GM21447 (cell line): ENCODE measurements around the gene KLF16.
A peak's percentile ranks its signal among the peaks of the same experiment; 100 is the strongest.

ENCODE experiments used
- ATAC-seq: cut with Tn5 transposase; IDR thresholded peaks from one replicate; pipeline ENCODE4 v1.9.1; 2021; ENCODE audit not compliant: unreplicated experiment

Gene KLF16

DNA sequence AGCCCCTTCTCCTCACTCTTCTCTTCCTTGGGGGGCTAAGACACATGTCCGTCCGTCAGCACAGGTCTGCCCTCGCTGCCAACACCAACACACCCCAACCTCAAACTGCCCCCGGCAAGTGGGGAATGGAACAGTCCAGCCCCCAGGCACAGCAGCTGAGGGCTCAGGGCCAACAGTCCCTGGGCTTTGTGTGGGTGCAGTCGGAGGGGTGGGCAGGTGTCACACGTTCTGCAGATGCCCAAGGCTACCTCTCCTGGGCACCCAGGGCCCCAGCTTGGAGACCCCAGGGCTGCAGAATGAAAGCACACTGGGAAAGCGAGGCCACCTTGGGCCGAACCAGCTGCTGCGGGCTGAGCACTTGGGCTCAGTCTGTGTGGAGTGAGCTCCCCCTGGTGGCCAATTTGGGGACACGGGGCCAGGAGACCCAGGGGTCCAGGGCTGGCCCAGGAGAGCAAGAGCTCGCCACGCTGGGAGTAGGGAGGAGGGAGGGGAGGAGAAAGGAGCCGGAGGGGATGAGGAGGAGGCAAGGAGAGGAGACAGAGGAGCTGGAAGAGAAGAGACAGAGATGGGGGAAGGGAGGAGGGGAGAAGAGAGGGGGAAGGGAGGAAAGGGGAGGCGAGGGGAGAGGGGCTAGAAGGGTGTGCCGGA, 37.3 kb downstream of the KLF16 start:
- ATAC-seq = no peak

DNA sequence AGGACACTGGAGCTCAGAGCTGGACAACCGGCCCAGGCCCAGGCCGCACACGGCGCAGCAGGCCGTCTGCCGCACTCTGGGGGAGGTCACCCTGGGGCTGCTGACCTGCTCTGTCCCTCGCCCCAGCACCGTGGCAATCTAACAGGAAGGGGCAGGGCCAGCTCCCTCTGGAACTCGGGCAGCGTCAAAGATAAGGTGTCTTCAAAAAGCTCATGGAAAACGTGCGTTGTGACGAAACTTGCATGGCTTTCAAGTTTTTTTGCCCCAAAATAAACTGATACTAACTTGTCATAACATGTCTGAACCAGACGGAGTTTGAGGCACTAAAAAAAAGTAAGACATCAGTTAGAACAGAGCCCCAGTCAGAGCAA, 39.1 kb downstream of the KLF16 start:
- no peak for ATAC-seq

GRCh38 chr19:1823539-1824251, 39.7 kb downstream of the KLF16 start:
- no peak for ATAC-seq

DNA sequence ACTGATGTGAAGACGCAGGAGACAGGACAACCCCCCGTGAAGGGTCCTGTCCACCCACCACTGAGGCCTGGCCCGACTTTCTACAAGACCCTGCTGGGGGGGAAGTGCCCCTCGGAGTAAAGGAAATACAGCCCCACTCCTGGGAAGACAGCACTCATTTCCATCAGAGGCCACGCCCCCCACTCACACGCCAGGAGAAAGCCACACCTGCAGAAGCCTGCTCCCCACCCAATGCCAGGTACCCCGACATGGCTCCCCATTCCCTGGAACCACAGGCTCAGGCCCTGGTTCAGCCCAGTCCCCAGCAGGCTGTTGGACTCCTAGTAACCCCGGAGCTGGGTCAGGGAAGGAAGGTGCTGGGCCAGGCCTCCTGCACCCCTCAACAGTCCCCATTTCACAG, 40.4 kb downstream of the KLF16 start:
- ATAC-seq = no peak

DNA sequence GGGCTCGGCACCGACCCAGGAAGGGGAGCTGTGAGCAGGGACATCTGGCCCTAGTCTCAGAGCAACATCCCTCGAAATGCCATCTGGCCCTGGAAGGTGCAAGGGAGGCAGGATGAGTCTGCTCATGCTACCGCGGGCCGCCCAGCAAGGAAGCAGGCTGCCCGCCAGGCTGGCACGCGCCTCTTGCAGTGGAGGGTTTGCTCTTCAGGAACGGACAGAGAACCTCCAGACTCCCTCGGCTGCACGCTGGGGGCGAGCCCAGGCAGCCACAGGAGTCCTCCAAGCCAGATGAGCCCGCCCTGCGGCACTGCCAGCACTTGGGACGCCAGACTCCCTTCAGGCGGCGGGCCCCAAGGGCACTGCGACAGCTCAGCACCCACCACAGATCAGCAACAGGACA, 41.2 kb downstream of the KLF16 start:
- no peak for ATAC-seq

- no peak for ATAC-seq
These were observed 43.8 kb downstream of the KLF16 start for GRCh38 chr19:1819341-1820255.

GRCh38 chr19:1818549-1819195, 44.7 kb downstream of the KLF16 start:
- no peak for ATAC-seq

GRCh38 chr19:1817553-1818179, 45.7 kb downstream of the KLF16 start:
- ATAC-seq = no peak

DNA sequence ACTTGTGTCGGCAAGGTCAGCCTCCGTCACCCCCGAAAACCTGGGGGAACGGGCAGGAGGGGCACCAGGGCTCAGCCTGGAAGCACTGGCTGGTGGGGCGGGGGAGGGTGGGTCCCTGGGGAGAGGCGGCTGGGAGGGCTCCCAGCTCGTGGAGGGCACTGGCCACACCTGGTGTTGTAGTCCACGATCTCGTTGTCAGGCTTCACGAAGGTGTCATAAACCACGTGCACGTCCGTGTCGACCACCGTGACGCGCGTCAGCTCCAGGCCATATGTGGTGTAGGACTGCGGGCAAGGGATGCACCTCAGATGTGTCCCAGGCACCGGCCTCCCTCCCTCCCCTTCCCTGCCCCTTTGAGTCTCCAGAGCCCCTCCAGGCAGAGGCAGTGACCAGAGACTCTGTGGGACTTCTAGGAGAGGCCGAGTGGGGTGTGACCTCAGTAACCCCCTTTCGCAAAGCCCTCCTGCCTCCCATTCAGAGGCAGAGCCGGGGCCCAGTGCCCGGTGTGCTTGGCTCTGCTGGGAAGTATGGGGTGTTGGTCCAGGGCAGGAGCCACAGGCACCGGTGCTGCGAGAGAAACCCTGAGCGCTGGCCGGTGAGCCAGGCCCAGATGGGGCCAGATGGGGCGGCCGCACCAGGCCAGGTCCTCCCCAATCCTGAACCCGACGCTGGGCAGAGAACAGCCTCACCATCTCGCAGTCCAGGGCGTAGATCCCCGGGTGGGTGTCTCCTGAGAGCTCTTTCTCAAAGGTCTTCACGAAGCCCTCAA, 46.7 kb downstream of the KLF16 start:
- no peak for ATAC-seq

- no peak for ATAC-seq
These were observed 47.5 kb downstream of the KLF16 start for GRCh38 chr19:1815605-1816529.

DNA sequence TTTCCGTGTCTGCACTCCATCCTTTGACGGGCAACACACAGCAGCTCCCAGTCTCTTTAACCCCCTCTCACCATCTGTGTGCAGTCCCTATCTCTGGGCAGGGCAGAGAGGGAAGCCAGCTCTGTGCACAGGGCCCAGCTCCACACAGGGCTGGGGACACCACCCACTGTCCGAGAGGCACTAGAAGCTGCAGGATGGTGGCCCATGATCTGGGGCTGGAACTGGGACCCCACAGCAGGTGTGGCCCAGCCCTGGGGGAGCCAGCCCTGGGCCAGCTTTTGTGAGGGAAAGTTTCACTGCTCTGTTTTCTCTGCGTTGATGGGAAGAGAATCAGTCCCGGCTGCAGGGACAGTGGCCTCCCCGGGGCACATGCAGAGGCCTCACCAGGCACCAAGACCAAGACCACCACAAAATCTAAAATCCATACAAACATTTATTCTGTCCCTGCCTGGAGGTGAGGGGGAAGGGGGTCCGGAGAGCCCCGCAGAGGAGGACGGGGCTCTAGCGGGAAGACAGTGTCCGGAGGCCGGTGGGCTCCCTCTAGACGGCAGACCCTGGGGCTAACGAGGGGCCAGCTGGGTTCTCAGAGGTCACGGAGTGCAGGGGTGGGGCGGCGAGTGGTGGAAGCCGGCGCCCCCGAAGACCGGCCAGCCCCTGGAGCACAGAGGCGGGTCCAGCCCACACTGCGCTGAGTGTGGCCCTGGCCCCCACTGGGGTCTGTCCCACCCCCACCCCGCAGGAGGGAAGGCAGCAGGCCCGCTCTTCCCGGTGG, 48.4 kb downstream of the KLF16 start:
- ATAC-seq = no peak

GRCh38 chr19:1814391-1814790, 49.0 kb downstream of the KLF16 start:
- no peak for ATAC-seq

DNA sequence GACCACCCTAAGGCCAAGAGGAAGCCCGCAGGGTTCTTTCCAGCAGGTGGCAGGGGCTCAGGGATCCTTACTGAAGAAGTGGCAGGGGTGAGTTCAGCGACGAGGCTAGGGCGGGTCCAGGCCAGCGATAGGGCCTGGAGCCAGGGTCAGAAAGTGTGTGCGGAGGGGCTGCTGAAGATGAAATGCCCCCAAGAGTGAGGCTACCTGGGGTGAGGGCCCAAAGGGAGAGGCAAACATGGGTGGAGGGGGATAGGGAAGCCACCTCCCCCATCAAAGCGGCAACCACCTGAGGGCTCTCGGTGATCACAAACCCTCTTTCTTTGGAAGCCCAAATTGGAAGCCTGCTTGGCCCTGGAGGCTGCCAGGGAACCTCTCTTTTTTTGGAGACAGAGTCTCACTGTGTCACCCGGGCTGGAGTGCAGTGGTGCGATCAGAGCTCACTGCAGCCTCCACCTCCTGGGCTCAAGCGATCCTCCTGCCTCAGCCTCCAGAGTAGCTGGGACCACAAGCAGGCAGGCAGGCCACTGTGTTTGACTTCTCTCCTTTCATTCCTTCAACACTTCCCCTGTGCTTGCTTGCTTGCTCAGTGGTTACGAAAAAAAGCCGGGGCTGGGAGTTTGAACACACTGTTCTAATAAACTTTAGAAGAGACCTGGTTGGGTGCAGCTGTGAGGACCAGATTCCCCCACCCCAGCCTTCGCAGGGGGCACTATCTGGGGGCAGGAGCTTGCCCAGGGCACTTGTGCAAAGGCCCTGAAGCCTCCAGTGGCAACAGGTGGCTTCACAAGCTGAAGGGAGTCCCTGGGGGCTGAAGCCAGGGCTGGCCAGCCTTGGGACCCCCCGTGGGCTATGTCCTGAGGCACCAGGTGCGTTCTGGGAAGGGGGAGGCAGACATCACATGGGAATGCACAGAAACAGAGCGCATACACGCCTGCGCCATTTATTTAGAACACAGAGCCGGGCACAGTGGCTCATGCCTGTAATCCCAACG, 49.9 kb downstream of the KLF16 start:
- no peak for ATAC-seq

DNA sequence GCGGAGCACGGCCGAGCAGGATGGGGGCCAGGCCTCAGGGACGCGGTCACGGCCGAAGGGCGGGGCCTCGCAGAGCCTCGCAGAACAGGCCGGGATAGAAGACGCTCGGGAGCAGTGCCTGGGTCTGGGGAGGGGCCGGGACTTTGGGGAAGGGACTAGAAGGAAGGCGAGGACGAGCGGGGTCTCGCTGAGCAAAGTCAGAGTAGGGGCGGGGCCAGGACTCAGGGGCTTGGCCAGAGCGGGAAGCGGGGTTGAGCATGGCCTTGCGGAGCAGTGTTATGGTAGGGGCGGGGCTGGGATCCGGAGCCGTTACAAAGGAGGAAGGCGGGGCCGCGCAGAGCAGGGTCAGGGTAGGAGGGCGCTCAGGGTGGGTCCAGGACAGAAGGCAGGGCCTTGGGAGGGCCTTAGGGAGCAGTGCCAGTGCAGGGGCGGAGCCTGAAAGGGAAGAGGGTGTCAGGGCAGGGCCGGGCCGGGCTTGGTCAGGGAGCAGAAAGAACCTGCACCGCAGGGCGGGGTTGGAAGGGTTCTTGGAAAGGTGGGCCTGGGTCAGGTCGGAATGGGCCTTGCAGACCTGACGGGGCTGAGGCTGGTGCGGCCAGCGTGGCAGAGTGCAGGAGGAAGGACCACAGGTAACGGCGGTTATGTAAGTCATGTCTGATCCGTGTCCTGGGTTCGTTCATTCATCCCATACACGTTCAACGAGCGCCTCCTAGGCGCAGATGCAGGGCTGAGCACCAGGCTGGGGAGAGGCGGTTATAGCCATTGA, 50.8 kb downstream of the KLF16 start:
- peak; percentile 85 for ATAC-seq

GRCh38 chr19:1811942-1812425, 51.4 kb downstream of the KLF16 start, which contains the start of gene ATP8B3:
Gene ATP8B3 (minus strand): TSS chr19:1812276. CDS start chr19:1811736, 540 bp downstream.
- no peak for ATAC-seq

DNA sequence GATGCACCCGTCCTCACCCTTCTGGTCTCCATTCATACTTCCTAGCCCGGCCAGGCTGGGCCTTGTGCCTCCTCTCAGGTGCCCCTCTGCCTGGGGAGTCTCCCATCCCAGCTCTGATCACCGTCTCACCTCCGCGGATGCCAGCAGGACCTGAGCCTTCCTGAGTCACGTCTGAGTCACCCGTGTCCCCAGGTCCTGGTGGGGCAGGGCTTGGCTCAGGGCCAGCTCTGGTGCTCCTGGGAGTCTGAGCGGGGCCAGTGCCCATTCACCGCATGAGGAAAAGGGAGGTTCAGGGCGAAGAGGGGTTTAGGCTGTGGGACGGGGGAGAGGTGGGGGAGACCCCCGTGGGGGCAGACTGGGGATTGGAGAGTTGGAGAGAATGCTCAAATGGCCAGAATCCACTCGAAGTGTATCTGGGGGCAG, 51.9 kb downstream of the KLF16 start:
- ATAC-seq = no peak
